ENCODE results near the gene PDE4B.
A peak's percentile ranks its signal among the peaks of the same experiment; 100 is the strongest.

The PDE4B gene

DNA sequence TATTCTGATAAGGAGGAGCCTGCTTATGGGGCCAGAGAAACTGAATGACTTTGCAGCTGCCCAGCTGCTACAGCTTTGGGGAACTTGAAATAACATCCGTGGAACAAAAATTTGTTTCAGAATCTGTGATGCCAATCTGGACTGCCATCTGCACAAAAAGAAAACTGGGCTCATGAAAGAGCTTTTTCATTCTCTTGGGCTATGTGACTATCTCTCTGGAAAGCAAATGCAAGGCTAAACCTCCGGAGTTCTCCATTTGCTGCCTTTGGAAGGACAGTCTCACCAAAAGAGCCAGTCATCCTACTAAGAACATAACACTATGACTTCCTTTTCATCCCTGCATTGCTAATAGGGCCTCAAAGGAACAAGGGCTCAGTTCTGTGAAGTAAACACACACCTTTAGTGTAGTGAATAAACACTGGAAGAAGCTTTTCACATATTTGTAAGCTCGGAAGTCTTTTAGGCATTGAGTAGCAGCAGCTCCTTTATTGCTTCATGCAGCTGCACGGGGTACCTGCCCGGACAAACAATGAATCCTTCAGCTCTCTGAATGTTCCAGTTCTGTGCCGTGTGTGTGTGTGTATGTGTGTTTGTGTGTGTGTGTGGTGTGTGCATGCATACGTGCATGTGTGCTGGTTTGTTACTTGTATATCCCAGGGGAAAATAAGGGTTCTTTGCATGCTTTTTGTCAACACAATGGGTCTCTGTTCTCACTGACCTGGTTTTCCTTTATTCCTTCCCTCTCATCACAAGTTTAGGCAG is 485.7 kb downstream of the PDE4B start:
- no peak for TF ChIP-seq CTCF (IDR thresholded peaks at IDR 0.05; ENCODE audit: control insufficient read depth, insufficient read depth, low read depth, low read length, missing control alignments)
- DNase-seq (ENCODE audit: low read depth): no peak
- no peak overlapping the region for H3K4me3 ChIP-seq (ENCODE audit: control insufficient read depth, low read depth, low read length)

DNA sequence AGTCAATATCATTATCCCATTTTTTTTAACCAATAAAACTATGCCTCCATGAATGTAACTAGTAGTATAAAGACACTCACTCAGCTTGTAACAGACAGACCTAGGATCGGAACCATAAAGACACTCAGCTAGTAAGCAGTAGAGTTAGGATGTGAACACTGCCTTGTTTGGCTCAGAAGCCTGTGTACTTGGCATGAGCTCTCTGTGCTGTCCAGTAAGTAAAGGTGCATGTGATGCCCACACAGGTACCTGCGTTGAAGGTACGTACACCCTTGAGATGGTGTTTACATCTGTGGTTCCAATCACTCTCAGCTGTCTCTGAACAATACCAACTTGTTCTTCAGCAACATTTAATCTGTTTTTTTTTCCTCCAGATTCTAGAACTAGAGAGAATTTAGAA is 489.1 kb downstream of the PDE4B start:
- TF ChIP-seq CTCF (IDR thresholded peaks at IDR 0.05; ENCODE audit: control insufficient read depth, insufficient read depth, low read depth, low read length, missing control alignments): no peak
- no peak for DNase-seq (ENCODE audit: low read depth)
- no peak overlapping the region for H3K4me3 ChIP-seq (ENCODE audit: control insufficient read depth, low read depth, low read length)

DNA sequence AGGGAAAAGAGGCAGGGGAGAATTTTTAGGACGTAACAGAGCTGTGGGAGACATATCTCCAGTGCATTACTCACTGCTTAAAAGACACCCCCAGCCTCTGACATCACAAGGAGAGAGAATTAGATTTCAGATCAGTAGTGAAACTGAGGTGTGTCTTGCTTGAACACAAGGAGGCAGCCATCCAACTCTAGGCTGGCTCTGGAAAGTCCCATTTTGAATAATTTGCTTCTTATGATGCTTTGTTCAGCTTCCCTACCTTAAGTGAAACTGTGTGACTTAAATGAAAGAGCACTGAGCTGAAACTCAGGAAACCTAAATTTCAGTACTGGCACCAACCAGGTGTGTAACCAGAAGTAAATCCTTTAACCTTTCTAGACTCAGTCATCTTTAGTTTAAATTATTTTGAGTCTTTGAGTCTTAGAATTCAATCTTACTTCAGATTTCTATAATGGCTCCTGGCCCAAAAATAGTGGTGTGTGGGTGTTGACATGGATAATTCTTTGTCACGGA is 489.7 kb downstream of the PDE4B start:
- peak; percentile 32 for TF ChIP-seq CTCF (IDR thresholded peaks at IDR 0.05; ENCODE audit: control insufficient read depth, insufficient read depth, low read depth, low read length, missing control alignments)
- DNase-seq (ENCODE audit: low read depth): peak; percentile 79
- no peak overlapping the region for H3K4me3 ChIP-seq (ENCODE audit: control insufficient read depth, low read depth, low read length)

GRCh38 chr1:66282891-66283621 is 490.4 kb downstream of the PDE4B start:
- no peak overlapping the region for H3K4me3 ChIP-seq (ENCODE audit: control insufficient read depth, low read depth, low read length)
- no peak for TF ChIP-seq CTCF (IDR thresholded peaks at IDR 0.05; ENCODE audit: control insufficient read depth, insufficient read depth, low read depth, low read length, missing control alignments)
- no peak for DNase-seq (ENCODE audit: low read depth)

GRCh38 chr1:66283622-66284041 is 490.9 kb downstream of the PDE4B start:
- TF ChIP-seq CTCF (IDR thresholded peaks at IDR 0.05; ENCODE audit: control insufficient read depth, insufficient read depth, low read depth, low read length, missing control alignments): no peak
- DNase-seq (ENCODE audit: low read depth): no peak
- H3K4me3 ChIP-seq (ENCODE audit: control insufficient read depth, low read depth, low read length): no peak overlapping the region

GRCh38 chr1:66284746-66285145 is 492.1 kb downstream of the PDE4B start:
- no peak for TF ChIP-seq CTCF (IDR thresholded peaks at IDR 0.05; ENCODE audit: control insufficient read depth, insufficient read depth, low read depth, low read length, missing control alignments)
- no peak for DNase-seq (ENCODE audit: low read depth)
- no peak overlapping the region for H3K4me3 ChIP-seq (ENCODE audit: control insufficient read depth, low read depth, low read length)

Data from AG09309 (cell line).